Upper lobe of left lung (tissue), 6 donors: ENCODE results near the gene TMEM164. TPM values are rescaled to one million over a fixed set of nuclear protein-coding genes. Genes with fewer than 3 reads are reported as not detected.
A peak's percentile ranks its signal among the peaks of the same experiment; 100 is the strongest.

Experiments used
- ATAC-seq, 2 donors: fragments of 200-7000 bp; cut with Tn5 transposase; one replicate each; pipeline ENCODE4 v1.9.1; 2022; ENCODE audit warnings: mild to moderate bottlenecking in 2 of 2, moderate library complexity in 2 of 2; ENCODE audit not compliant: low FRiP score in 2 of 2
- DNase-seq, 2 donors: peaks; one replicate each; pipeline ENCODE4 v3.0.0-alpha.2; 2019 to 2020
- H3K27ac ChIP-seq, 4 donors: fragments of 200-600 bp; sonication (generic); one replicate each; pipeline ENCODE4 v1.5.1; 2016 to 2019
- H3K27me3 ChIP-seq, 4 donors: fragments of 200-600 bp; sonication (generic); one replicate each; pipeline ENCODE4 v1.5.1; 2017 to 2019
- H3K36me3 ChIP-seq, 4 donors: fragments of 200-600 bp; sonication (generic); one replicate each; pipeline ENCODE4 v1.5.1; 2016 to 2019
- H3K4me1 ChIP-seq, 4 donors: fragments of 200-600 bp; sonication (generic); one replicate each; pipeline ENCODE4 v1.5.1; 2018 to 2019
- H3K4me3 ChIP-seq, 4 donors: fragments of 200-600 bp; sonication (generic); one replicate each; pipeline ENCODE4 v1.5.1; 2017 to 2019; ENCODE audit warnings: mild to moderate bottlenecking in 2 of 4, moderate library complexity in 1 of 4
- H3K9me3 ChIP-seq, 4 donors: fragments of 200-600 bp; sonication (generic); one replicate each; pipeline ENCODE4 v1.5.1; 2018 to 2019
- EP300 ChIP-seq, 4 donors: sonication (generic); formaldehyde crosslinking; IDR thresholded peaks; one replicate each; pipeline ENCODE4 v1.5.1; 2017; ENCODE audit warnings: antibody characterized with exemption in 4 of 4, control low read depth in 2 of 4
- POLR2A ChIP-seq, 4 donors: fragments of 450-650 bp; IDR thresholded peaks; one replicate each; pipeline ENCODE4 v1.5.1; 2016 to 2017; ENCODE audit warnings: antibody characterized with exemption in 4 of 4, mild to moderate bottlenecking in 2 of 4
- POLR2AphosphoS5 ChIP-seq, 2 donors: sonication (generic); formaldehyde crosslinking; IDR thresholded peaks; one replicate each; pipeline ENCODE4 v1.5.1; 2017; ENCODE audit warnings: antibody characterized with exemption in 2 of 2
- WGBS, 2 donors: methylation state at CpG; one replicate each; pipeline ENCODE4 v1.1.5; 2017 to 2018; 5-methylcytosine and 5-hydroxymethylcytosine counted together
- total RNA-seq, 6 donors: library from RNA; depleted of rRNA in 4 of 6; stranded (reverse); fragments of >200 nt in 4 of 6; gene quantifications; one replicate each; pipeline versions ENCODE4 v1.1.0 to v1.2.1, GENCODE V29; 2016 to 2021
- TF ChIP-seq, protein P1 (sequence below), 6 experiments: fragments of 450-650 bp in 4 of 6; fragments of 200-600 bp in 2 of 6; sonication (generic) in 2 of 6; IDR thresholded peaks; one replicate each; pipeline ENCODE4 v1.5.1; 2016 to 2019; ENCODE audit warnings: antibody characterized with exemption in 6 of 6
- donor health status: DM: no; HTN: no; CAD: no; lungs with moderate emphysema.
- donor health status: DM: no; HTN: yes; CAD: no; lungs with severe emphysema.

The TMEM164 gene
- total RNA-seq, 6 donors from 2014 or later = 41.8 to 115 (median 61.8) TPM

- no peaks in the 10 kb centered on the region for H3K36me3 ChIP-seq
- H3K4me3 ChIP-seq = no peak overlapping the region
- ATAC-seq = no peak
- peak overlapping the region in 2 of 4 donors; percentile 18 to 49 for H3K27ac ChIP-seq
- no peaks in the 10 kb centered on the region for H3K27me3 ChIP-seq
- DNase-seq = no peak
- WGBS, 2 donors = 50 to 65% methylated on average over 4 of the region's 4 CpGs
- TF ChIP-seq EP300 (IDR thresholded peaks at IDR 0.05) = no peak
- H3K9me3 ChIP-seq = no peaks in the 10 kb centered on the region
- H3K4me1 ChIP-seq = peaks cover 0 to 9% (median 5%) of the 10 kb centered on the region in 4 donors
These were observed 18.5 kb downstream of the TMEM164 start for GRCh38 chrX:110021258-110022022.

GRCh38 chrX:110022599-110023448, 19.9 kb downstream of the TMEM164 start:
- no peak for ATAC-seq
- WGBS, 2 donors = 63 to 76% methylated on average over 4 to 5 of the region's 5 CpGs

DNA sequence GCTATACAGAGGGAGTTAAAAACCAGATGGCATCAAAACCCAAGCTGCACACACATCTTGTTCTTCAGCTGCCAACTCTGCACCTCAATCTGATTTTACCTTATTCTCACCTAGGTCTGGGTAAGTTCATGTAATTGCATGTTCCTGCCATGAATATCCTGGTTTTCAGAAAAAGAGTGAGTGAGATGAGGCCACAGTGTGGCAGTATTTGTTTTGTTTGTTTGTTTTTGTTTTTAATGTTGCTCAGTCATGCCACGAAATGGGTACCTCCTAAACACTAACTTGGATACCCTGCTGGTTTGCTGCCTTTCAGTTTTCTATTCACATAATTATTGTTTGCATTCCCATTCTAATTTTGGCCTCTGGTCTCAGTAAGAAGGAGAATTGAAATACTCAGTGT, 22.5 kb downstream of the TMEM164 start:
- no peak for TF ChIP-seq POLR2AphosphoS5 (IDR thresholded peaks at IDR 0.05)
- TF ChIP-seq EP300 (IDR thresholded peaks at IDR 0.05) = no peak
- TF ChIP-seq POLR2A (IDR thresholded peaks at IDR 0.05) = no peak
- TF ChIP-seq, protein P1, sequence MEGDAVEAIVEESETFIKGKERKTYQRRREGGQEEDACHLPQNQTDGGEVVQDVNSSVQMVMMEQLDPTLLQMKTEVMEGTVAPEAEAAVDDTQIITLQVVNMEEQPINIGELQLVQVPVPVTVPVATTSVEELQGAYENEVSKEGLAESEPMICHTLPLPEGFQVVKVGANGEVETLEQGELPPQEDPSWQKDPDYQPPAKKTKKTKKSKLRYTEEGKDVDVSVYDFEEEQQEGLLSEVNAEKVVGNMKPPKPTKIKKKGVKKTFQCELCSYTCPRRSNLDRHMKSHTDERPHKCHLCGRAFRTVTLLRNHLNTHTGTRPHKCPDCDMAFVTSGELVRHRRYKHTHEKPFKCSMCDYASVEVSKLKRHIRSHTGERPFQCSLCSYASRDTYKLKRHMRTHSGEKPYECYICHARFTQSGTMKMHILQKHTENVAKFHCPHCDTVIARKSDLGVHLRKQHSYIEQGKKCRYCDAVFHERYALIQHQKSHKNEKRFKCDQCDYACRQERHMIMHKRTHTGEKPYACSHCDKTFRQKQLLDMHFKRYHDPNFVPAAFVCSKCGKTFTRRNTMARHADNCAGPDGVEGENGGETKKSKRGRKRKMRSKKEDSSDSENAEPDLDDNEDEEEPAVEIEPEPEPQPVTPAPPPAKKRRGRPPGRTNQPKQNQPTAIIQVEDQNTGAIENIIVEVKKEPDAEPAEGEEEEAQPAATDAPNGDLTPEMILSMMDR (IDR thresholded peaks at IDR 0.05) = no peak
- peak overlapping the region in 3 of 4 donors; percentile 43 to 68 (median 55) for H3K27ac ChIP-seq
- no peaks in the 10 kb centered on the region for H3K27me3 ChIP-seq
- H3K4me3 ChIP-seq = no peak overlapping the region
- H3K36me3 ChIP-seq = no peaks in the 10 kb centered on the region
- WGBS, 2 donors = 32 to 78% methylated on average over 1 of the region's 1 CpG
- H3K9me3 ChIP-seq = no peaks in the 10 kb centered on the region
- no peak for DNase-seq
- H3K4me1 ChIP-seq = peaks cover 0 to 8% (median 4%) of the 10 kb centered on the region in 4 donors
- no peak for ATAC-seq

More at GRCh38 chrX:110022599-110023448, 19.9 kb downstream of the TMEM164 start:
- Histone ChIP-seq H3K27ac (no peak overlapping the region), H3K36me3 (no peaks in the 10 kb centered on the region), H3K27me3 (no peaks in the 10 kb centered on the region), H3K4me1 (peaks cover 0 to 9% (median 5%) of the 10 kb centered on the region in 4 donors), H3K9me3 (no peaks in the 10 kb centered on the region), H3K4me3 (no peak overlapping the region)
- TF ChIP-seq POLR2A (IDR thresholded peaks at IDR 0.05) = no peak
- TF ChIP-seq EP300 (IDR thresholded peaks at IDR 0.05) = no peak
- no peak for DNase-seq

GRCh38 chrX:110026099-110026844, 23.4 kb downstream of the TMEM164 start:
- no peak overlapping the region for H3K4me3 ChIP-seq
- peak; percentile 67 to 87 for ATAC-seq
- H3K27me3 ChIP-seq = no peaks in the 10 kb centered on the region
- WGBS, 2 donors = 45 to 61% methylated on average over 9 of the region's 9 CpGs
- H3K36me3 ChIP-seq = no peaks in the 10 kb centered on the region
- H3K27ac ChIP-seq = peak overlapping the region; percentile 48 to 68 (median 60)
- no peaks in the 10 kb centered on the region for H3K9me3 ChIP-seq
- peak in 1 of 2 donors; percentile 84 for DNase-seq
- no peak for TF ChIP-seq POLR2A (IDR thresholded peaks at IDR 0.05)
- TF ChIP-seq EP300 (IDR thresholded peaks at IDR 0.05) = peak in 1 of 4 donors; percentile 17
- TF ChIP-seq, protein P1 (IDR thresholded peaks at IDR 0.05) = no peak
- peak in 1 of 2 donors; percentile 25 for TF ChIP-seq POLR2AphosphoS5 (IDR thresholded peaks at IDR 0.05)
- peaks cover 0 to 6% (median 3%) of the 10 kb centered on the region in 4 donors for H3K4me1 ChIP-seq

DNA sequence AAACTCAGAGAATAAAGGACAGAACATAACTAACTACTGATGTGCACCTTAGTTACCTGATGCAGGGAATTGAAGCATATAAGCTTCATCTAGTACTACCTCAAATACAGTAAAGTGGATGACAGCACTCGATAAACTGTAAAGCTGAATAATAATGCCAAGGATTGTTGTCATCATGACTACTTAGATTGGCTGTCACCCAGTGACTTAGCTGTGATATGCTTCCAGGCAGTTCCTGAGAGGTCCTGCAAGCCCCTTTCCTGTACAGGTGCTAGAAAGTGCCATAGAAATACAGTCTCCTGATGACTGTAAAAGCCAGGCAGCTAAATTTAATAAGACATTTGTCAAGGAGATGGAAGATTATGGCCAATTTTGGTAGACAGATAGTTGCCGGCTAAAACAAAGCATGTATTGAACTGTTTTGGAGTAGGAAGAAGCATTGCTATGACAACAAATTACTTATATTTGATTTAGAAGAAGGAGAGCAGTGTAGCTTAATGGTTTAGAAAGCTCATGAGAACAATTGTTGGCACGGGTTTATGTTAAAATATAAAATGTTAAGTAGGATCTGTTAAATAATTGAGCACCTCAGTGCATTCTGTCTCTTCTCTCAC, 29.7 kb downstream of the TMEM164 start:
- H3K4me3 ChIP-seq = no peak overlapping the region
- TF ChIP-seq POLR2A (IDR thresholded peaks at IDR 0.05) (no peak), EP300 (IDR thresholded peaks at IDR 0.05) (no peak), POLR2AphosphoS5 (IDR thresholded peaks at IDR 0.05) (no peak)
- TF ChIP-seq, protein P1 (IDR thresholded peaks at IDR 0.05) = no peak
- no peaks in the 10 kb centered on the region for H3K9me3 ChIP-seq
- DNase-seq (no peak), ATAC-seq (no peak)
- H3K27me3 ChIP-seq = no peaks in the 10 kb centered on the region
- no peak overlapping the region for H3K27ac ChIP-seq
- 55 to 62% methylated on average over 3 of the region's 3 CpGs for WGBS, 2 donors
- H3K36me3 ChIP-seq = no peaks in the 10 kb centered on the region
- no peaks in the 10 kb centered on the region for H3K4me1 ChIP-seq
